HG02678 (cell line): ENCODE measurements around the gene MTNR1B.

Experiments
- ATAC-seq: cut with Tn5 transposase; IDR thresholded peaks from one replicate; pipeline ENCODE4 v1.9.1; 2021; ENCODE audit warnings: mild to moderate bottlenecking, moderate library complexity; ENCODE audit not compliant: unreplicated experiment

MTNR1B gene

GRCh38 chr11:92977401-92977800 is 8.0 kb downstream of the MTNR1B start:
- ATAC-seq: no peak

- no peak for ATAC-seq
Observed at GRCh38 chr11:92978271-92979111, 9.0 kb downstream of the MTNR1B start.

- no peak for ATAC-seq
Observed at GRCh38 chr11:92979176-92979575, 9.7 kb downstream of the MTNR1B start.

GRCh38 chr11:92980312-92980711 is 10.9 kb downstream of the MTNR1B start:
- ATAC-seq: no peak

GRCh38 chr11:92981508-92982043 is 12.1 kb downstream of the MTNR1B start:
- no peak for ATAC-seq

GRCh38 chr11:92986585-92986984 is 17.1 kb downstream of the MTNR1B start:
- ATAC-seq: no peak

- ATAC-seq: no peak
Observed at GRCh38 chr11:92993004-92993403, 23.6 kb downstream of the MTNR1B start.

GRCh38 chr11:93000511-93001476 is 31.3 kb downstream of the MTNR1B start:
- no peak for ATAC-seq

- no peak for ATAC-seq
Observed at GRCh38 chr11:93001806-93002205, 32.4 kb downstream of the MTNR1B start.

GRCh38 chr11:93002380-93002779 is 32.9 kb downstream of the MTNR1B start:
- no peak for ATAC-seq

GRCh38 chr11:93005239-93005638 is 35.8 kb downstream of the MTNR1B start:
- ATAC-seq: no peak

GRCh38 chr11:93013646-93014045 is 44.2 kb downstream of the MTNR1B start:
- ATAC-seq: no peak

- no peak for ATAC-seq
Observed at GRCh38 chr11:93016595-93016994, 47.1 kb downstream of the MTNR1B start.

GRCh38 chr11:93017821-93018690 is 48.6 kb downstream of the MTNR1B start:
- ATAC-seq: no peak

GRCh38 chr11:93020248-93021046 is 51.0 kb downstream of the MTNR1B start:
- ATAC-seq: no peak

GRCh38 chr11:93024369-93024768 is 54.9 kb downstream of the MTNR1B start:
- ATAC-seq: no peak

- ATAC-seq: no peak
Observed at GRCh38 chr11:93025558-93026255, 56.3 kb downstream of the MTNR1B start.

- no peak for ATAC-seq
Observed at GRCh38 chr11:93028960-93029522, 59.6 kb downstream of the MTNR1B start.

- no peak for ATAC-seq
Observed at GRCh38 chr11:93031386-93031785, 61.9 kb downstream of the MTNR1B start.
